Gastroesophageal sphincter (tissue), 3 donors: Measurements from ENCODE around the gene DCBLD2.

Experiments used
- POLR2A ChIP-seq, 2 donors: fragments of 450-650 bp; IDR thresholded peaks; one replicate each; pipeline ENCODE4 v1.6.1; 2017; ENCODE audit warnings: antibody characterized with exemption in 2 of 2, mild to moderate bottlenecking in 2 of 2, moderate library complexity in 1 of 2
- POLR2AphosphoS5 ChIP-seq: sonication (generic); formaldehyde crosslinking; IDR thresholded peaks from one replicate; pipeline ENCODE4 v1.6.1; 2017; ENCODE audit warnings: antibody characterized with exemption
- TF ChIP-seq, protein P1 (sequence below), 4 experiments: fragments of 200-600 bp in 2 of 4; fragments of 450-650 bp in 2 of 4; sonication (generic) in 1 of 4; IDR thresholded peaks; one replicate each; pipeline ENCODE4 v1.5.1; 2017 to 2019; ENCODE audit warnings: antibody characterized with exemption in 4 of 4, mild to moderate bottlenecking in 2 of 4, moderate library complexity in 2 of 4

DNA sequence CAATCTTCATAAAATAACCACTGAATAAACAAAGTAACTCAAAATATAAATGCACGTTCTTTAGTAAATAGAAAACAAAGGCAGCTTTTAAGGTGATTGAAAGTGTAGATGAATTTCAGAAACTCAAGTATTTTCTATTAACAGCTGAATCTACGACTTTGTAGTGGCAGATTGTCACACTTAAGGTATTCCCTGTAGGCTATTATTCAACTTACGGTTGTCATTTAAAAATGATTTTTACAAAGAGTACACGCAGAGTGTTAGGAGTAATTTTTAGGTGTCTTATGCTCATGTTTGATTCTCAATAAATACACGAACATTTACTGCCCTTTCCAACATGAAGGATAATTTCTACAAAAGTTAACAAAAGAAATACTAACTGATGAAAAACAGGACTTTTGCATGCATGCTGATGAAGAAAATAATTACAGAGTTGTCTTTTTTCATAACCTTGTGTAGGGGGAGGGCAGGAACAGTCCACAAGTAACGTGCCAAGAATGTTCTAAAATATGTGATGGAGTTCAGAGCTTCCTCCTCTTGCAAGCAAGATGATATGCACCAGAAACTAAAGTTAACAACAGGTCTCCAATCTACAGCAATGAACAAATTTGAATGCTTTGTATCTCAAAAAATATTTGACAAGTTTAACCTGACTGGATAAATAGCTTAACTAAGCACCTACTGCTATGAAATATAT lies 16.7 kb downstream of the DCBLD2 start:
- TF ChIP-seq, protein P1, sequence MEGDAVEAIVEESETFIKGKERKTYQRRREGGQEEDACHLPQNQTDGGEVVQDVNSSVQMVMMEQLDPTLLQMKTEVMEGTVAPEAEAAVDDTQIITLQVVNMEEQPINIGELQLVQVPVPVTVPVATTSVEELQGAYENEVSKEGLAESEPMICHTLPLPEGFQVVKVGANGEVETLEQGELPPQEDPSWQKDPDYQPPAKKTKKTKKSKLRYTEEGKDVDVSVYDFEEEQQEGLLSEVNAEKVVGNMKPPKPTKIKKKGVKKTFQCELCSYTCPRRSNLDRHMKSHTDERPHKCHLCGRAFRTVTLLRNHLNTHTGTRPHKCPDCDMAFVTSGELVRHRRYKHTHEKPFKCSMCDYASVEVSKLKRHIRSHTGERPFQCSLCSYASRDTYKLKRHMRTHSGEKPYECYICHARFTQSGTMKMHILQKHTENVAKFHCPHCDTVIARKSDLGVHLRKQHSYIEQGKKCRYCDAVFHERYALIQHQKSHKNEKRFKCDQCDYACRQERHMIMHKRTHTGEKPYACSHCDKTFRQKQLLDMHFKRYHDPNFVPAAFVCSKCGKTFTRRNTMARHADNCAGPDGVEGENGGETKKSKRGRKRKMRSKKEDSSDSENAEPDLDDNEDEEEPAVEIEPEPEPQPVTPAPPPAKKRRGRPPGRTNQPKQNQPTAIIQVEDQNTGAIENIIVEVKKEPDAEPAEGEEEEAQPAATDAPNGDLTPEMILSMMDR (IDR thresholded peaks at IDR 0.05) = no peak
- TF ChIP-seq POLR2AphosphoS5 = no peak
- TF ChIP-seq POLR2A (IDR thresholded peaks at IDR 0.05) = no peak
